GM21528 (cell line): ENCODE measurements around the gene ITGA2.

Experiments used
- ATAC-seq: cut with Tn5 transposase; IDR thresholded peaks from one replicate; pipeline ENCODE4 v1.9.1; 2021; ENCODE audit warnings: mild to moderate bottlenecking, moderate library complexity; ENCODE audit not compliant: unreplicated experiment, low FRiP score

ITGA2 gene

GRCh38 chr5:53130266-53130665, 141.1 kb downstream of the ITGA2 start:
- no peak for ATAC-seq

GRCh38 chr5:53133020-53133419, 143.9 kb downstream of the ITGA2 start:
- no peak for ATAC-seq
